Neural cell (in vitro differentiated cells): ENCODE results near the gene PLD1. TPM values are rescaled to one million over a fixed set of nuclear protein-coding genes. Genes with fewer than 3 reads are reported as not detected.

Experiments used
- H2AFZ ChIP-seq: fragments of 200-600, 300-800 bp; sonication (generic), shearing (Covaris generic); 2 replicates; pipeline ENCODE4 v1.6.0; 2014; ENCODE audit warnings: low read depth, mild to moderate bottlenecking, antibody characterized with exemption, low read length, moderate library complexity
- H3F3A ChIP-seq: fragments of 200-600 bp; shearing (Covaris generic); 2 replicates; pipeline ENCODE4 v1.6.1; 2016; ENCODE audit warnings: mild to moderate bottlenecking, moderate library complexity, mixed read lengths, antibody characterized with exemption, low read length; ENCODE audit not compliant: insufficient read depth, poor library complexity, severe bottlenecking
- H3K27ac ChIP-seq: fragments of 200-600, 300-800 bp; sonication (generic), shearing (Covaris generic); 2 replicates; pipeline ENCODE4 v1.5.1; 2014; ENCODE audit warnings: mild to moderate bottlenecking, low read length, moderate library complexity
- H3K27me3 ChIP-seq: fragments of 300-800, 200-600 bp; sonication (generic), shearing (Covaris generic); 2 replicates; pipeline ENCODE4 v1.6.0; 2014; ENCODE audit warnings: mild to moderate bottlenecking, low read depth, low read length, moderate library complexity; ENCODE audit not compliant: insufficient read depth
- H3K36me3 ChIP-seq: fragments of 300-800, 200-600 bp; sonication (generic), shearing (Covaris generic); 2 replicates; pipeline ENCODE4 v1.5.1; 2014; ENCODE audit warnings: mild to moderate bottlenecking, antibody characterized with exemption, low read length, moderate library complexity; ENCODE audit not compliant: insufficient read depth
- H3K4me2 ChIP-seq: fragments of 300-800, 200-600 bp; sonication (generic), shearing (Covaris generic); 2 replicates; pipeline ENCODE4 v1.6.0; 2014; ENCODE audit warnings: mild to moderate bottlenecking, low read length
- H3K4me3 ChIP-seq: fragments of 300-800, 200-600 bp; sonication (generic), shearing (Covaris generic); 2 replicates; pipeline ENCODE4 v1.5.1; 2014; ENCODE audit warnings: mild to moderate bottlenecking, low read length, moderate library complexity
- H3K79me2 ChIP-seq: fragments of 200-600 bp; shearing (Covaris generic); replicated peaks from 2 replicates; pipeline ENCODE4 v1.6.0; 2014; ENCODE audit warnings: mild to moderate bottlenecking, low read length, moderate library complexity; ENCODE audit not compliant: insufficient read depth
- H3K9ac ChIP-seq: fragments of 300-800, 200-600 bp; sonication (generic), shearing (Covaris generic); 2 replicates; pipeline ENCODE4 v1.6.1; 2016; ENCODE audit warnings: mild to moderate bottlenecking, low read length, mixed read lengths
- H3K9me2 ChIP-seq: fragments of 200-600 bp; shearing (Covaris generic); 2 replicates; pipeline ENCODE4 v1.6.1; 2016; ENCODE audit warnings: mild to moderate bottlenecking, low read length, mixed read lengths; ENCODE audit not compliant: insufficient read depth
- H3K9me3 ChIP-seq: fragments of 200-600, 300-800 bp; sonication (generic), shearing (Covaris generic); 2 replicates; pipeline ENCODE4 v1.6.1; 2016; ENCODE audit warnings: mild to moderate bottlenecking, mixed run types, low read length, moderate library complexity, mixed read lengths
- H4K20me1 ChIP-seq: fragments of 200-600 bp; shearing (Covaris generic); 2 replicates; pipeline ENCODE4 v1.6.1; 2016; ENCODE audit warnings: mild to moderate bottlenecking, mixed run types; ENCODE audit not compliant: insufficient read depth
- EP300 ChIP-seq: fragments of 450-650 bp; conservative IDR thresholded peaks from 2 replicates; pipeline ENCODE4 v1.6.1; 2014; ENCODE audit warnings: antibody characterized with exemption, mild to moderate bottlenecking, moderate library complexity; ENCODE audit not compliant: poor library complexity, severe bottlenecking
- EZH2 ChIP-seq: fragments of 200-600, 300-800 bp; shearing (Covaris generic), sonication (generic); IDR thresholded peaks from 2 replicates; pipeline ENCODE4 v1.6.1; 2014; ENCODE audit warnings: antibody characterized with exemption, low read length, borderline replicate concordance, mild to moderate bottlenecking; ENCODE audit not compliant: insufficient read depth, poor library complexity, severe bottlenecking
- MXI1 ChIP-seq: fragments of 450-650 bp; conservative IDR thresholded peaks from 2 replicates; pipeline ENCODE4 v1.6.1; 2014; ENCODE audit warnings: antibody characterized with exemption, mild to moderate bottlenecking; ENCODE audit not compliant: poor library complexity, severe bottlenecking
- POLR2AphosphoS5 ChIP-seq: IDR thresholded peaks from 2 replicates; pipeline ENCODE4 v1.6.1; 2012
- RAD21 ChIP-seq: fragments of 450-650 bp; conservative IDR thresholded peaks from 2 replicates; pipeline ENCODE4 v1.6.1; 2014; ENCODE audit warnings: antibody characterized with exemption, mild to moderate bottlenecking, moderate library complexity
- SMC3 ChIP-seq: fragments of 450-650 bp; conservative IDR thresholded peaks from 2 replicates; pipeline ENCODE4 v1.6.1; 2014; ENCODE audit warnings: antibody characterized with exemption, mild to moderate bottlenecking, moderate library complexity; ENCODE audit not compliant: poor library complexity
- TAF1 ChIP-seq: IDR thresholded peaks from 2 replicates; pipeline ENCODE4 v1.6.1; 2012; ENCODE audit warnings: low read depth
- polyA plus RNA-seq: library from polyadenylated mRNA; depleted of rRNA; stranded (reverse); fragments of >200 nt; gene quantifications from 2 replicates; pipeline ENCODE4 v1.2.3, GENCODE V29; 2014
- TF ChIP-seq, protein P1 (sequence below): IDR thresholded peaks from 2 replicates; pipeline ENCODE4 v1.6.1; 2012; ENCODE audit warnings: borderline replicate concordance
- TF ChIP-seq, protein P2 (sequence below): fragments of 450-650 bp; IDR thresholded peaks from 2 replicates; pipeline ENCODE4 v1.5.1; 2014; ENCODE audit warnings: antibody characterized with exemption, mild to moderate bottlenecking, moderate library complexity; ENCODE audit not compliant: poor library complexity, severe bottlenecking

PLD1 gene
- polyA plus RNA-seq, 1 donor from 2014 or later: 0.06 TPM

DNA sequence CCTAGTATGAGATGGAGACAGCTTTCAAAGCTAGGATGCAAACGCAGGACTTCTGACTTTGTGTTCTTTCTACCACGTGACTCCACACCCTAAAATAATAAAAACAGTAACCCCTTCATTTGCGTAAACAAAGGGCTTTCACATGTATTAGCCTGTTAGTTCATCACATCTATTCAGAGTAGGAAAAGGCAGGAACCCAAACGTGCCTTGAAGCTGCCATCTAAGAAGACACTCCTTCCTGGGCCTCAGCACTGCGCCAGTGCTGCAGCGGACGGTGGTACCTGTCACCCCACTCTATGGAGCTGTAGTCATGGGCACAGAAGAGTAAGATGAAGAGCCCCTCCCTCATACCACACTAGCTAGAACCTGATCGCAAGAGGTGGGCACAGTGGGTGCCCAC, 34.3 kb downstream of the PLD1 start:
- Histone ChIP-seq H3K4me3 (no peak overlapping the region), H3K9ac (no peak overlapping the region), H3K79me2 (no peaks in the 10 kb centered on the region), H4K20me1 (no peaks in the 10 kb centered on the region), H2AFZ (no peak overlapping the region), H3K27me3 (no peaks in the 10 kb centered on the region), H3F3A (no peaks in the 10 kb centered on the region), H3K4me2 (no peak overlapping the region), H3K27ac (no peak overlapping the region), H3K9me2 (no peaks in the 10 kb centered on the region), H3K36me3 (no peaks in the 10 kb centered on the region), H3K9me3 (no peaks in the 10 kb centered on the region)
- TF ChIP-seq EP300: no peak
- TF ChIP-seq, protein P1, sequence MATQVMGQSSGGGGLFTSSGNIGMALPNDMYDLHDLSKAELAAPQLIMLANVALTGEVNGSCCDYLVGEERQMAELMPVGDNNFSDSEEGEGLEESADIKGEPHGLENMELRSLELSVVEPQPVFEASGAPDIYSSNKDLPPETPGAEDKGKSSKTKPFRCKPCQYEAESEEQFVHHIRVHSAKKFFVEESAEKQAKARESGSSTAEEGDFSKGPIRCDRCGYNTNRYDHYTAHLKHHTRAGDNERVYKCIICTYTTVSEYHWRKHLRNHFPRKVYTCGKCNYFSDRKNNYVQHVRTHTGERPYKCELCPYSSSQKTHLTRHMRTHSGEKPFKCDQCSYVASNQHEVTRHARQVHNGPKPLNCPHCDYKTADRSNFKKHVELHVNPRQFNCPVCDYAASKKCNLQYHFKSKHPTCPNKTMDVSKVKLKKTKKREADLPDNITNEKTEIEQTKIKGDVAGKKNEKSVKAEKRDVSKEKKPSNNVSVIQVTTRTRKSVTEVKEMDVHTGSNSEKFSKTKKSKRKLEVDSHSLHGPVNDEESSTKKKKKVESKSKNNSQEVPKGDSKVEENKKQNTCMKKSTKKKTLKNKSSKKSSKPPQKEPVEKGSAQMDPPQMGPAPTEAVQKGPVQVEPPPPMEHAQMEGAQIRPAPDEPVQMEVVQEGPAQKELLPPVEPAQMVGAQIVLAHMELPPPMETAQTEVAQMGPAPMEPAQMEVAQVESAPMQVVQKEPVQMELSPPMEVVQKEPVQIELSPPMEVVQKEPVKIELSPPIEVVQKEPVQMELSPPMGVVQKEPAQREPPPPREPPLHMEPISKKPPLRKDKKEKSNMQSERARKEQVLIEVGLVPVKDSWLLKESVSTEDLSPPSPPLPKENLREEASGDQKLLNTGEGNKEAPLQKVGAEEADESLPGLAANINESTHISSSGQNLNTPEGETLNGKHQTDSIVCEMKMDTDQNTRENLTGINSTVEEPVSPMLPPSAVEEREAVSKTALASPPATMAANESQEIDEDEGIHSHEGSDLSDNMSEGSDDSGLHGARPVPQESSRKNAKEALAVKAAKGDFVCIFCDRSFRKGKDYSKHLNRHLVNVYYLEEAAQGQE: no peak
- TF ChIP-seq, protein P2, sequence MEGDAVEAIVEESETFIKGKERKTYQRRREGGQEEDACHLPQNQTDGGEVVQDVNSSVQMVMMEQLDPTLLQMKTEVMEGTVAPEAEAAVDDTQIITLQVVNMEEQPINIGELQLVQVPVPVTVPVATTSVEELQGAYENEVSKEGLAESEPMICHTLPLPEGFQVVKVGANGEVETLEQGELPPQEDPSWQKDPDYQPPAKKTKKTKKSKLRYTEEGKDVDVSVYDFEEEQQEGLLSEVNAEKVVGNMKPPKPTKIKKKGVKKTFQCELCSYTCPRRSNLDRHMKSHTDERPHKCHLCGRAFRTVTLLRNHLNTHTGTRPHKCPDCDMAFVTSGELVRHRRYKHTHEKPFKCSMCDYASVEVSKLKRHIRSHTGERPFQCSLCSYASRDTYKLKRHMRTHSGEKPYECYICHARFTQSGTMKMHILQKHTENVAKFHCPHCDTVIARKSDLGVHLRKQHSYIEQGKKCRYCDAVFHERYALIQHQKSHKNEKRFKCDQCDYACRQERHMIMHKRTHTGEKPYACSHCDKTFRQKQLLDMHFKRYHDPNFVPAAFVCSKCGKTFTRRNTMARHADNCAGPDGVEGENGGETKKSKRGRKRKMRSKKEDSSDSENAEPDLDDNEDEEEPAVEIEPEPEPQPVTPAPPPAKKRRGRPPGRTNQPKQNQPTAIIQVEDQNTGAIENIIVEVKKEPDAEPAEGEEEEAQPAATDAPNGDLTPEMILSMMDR: no peak
- no peak for TF ChIP-seq SMC3
- no peak for TF ChIP-seq POLR2AphosphoS5
- no peak for TF ChIP-seq MXI1
- no peak for TF ChIP-seq EZH2
- TF ChIP-seq TAF1: no peak
- TF ChIP-seq RAD21: no peak

DNA sequence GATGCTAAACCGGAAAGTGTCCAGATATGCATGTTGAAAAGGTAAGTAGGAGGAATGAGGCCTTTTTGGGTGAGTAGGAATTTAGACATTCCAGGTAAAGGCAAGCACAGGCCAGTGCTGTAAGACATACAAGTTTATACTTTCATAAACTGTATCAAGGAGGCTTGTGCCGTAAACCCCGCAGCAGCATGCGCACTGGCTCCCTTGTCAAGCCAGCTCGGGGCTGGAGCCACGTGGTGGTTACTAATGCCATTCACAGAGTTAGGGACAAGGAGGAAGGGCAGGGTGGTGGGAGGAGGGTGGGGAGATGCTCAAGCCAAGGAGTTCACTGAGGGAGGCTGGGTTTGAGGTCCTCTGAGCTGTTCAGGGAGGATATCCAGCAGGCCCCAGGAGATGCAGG, 35.8 kb downstream of the PLD1 start:
- no peaks in the 10 kb centered on the region for H3K79me2 ChIP-seq
- no peak overlapping the region for H2AFZ ChIP-seq
- H3K9ac ChIP-seq: no peak overlapping the region
- no peaks in the 10 kb centered on the region for H4K20me1 ChIP-seq
- no peaks in the 10 kb centered on the region for H3F3A ChIP-seq
- TF ChIP-seq TAF1: no peak
- no peak for TF ChIP-seq EP300
- TF ChIP-seq EZH2: no peak
- no peak for TF ChIP-seq MXI1
- no peak for TF ChIP-seq SMC3
- TF ChIP-seq, protein P2: no peak
- no peak for TF ChIP-seq RAD21
- TF ChIP-seq, protein P1: no peak
- no peak for TF ChIP-seq POLR2AphosphoS5
- no peak overlapping the region for H3K4me3 ChIP-seq
- H3K27ac ChIP-seq: no peak overlapping the region
- H3K4me2 ChIP-seq: no peak overlapping the region
- no peaks in the 10 kb centered on the region for H3K27me3 ChIP-seq
- no peaks in the 10 kb centered on the region for H3K9me3 ChIP-seq
- H3K9me2 ChIP-seq: no peaks in the 10 kb centered on the region
- no peaks in the 10 kb centered on the region for H3K36me3 ChIP-seq
